BE2C (cell line): ENCODE measurements around the gene ANGPTL2.

Experiments
- DNase-seq: peaks from one replicate; pipeline ENCODE4 v3.0.0-alpha.2; 2020
- H3K27me3 ChIP-seq: fragments of 250-450 bp; sonication (Bioruptor Pico); 2 replicates; pipeline ENCODE4 v1.5.1; 2020; ENCODE audit warnings: mild to moderate bottlenecking
- H3K36me3 ChIP-seq: fragments of 250-450 bp; sonication (Bioruptor Pico); 2 replicates; pipeline ENCODE4 v1.5.1; 2020; ENCODE audit warnings: mild to moderate bottlenecking
- H3K4me1 ChIP-seq: fragments of 250-450 bp; sonication (Bioruptor Pico); 2 replicates; pipeline ENCODE4 v1.5.1; 2020
- H3K4me3 ChIP-seq: 2 replicates; pipeline ENCODE4 v1.5.1; 2011; ENCODE audit warnings: low read depth, low read length
- H3K9me3 ChIP-seq: fragments of 250-450 bp; sonication (Bioruptor Pico); 2 replicates; pipeline ENCODE4 v1.5.1; 2020
- TF ChIP-seq, protein P1 (sequence below): IDR thresholded peaks from 2 replicates; pipeline ENCODE4 v1.5.1; 2012; ENCODE audit warnings: mild to moderate bottlenecking, low read depth, low read length

ANGPTL2 gene

DNA sequence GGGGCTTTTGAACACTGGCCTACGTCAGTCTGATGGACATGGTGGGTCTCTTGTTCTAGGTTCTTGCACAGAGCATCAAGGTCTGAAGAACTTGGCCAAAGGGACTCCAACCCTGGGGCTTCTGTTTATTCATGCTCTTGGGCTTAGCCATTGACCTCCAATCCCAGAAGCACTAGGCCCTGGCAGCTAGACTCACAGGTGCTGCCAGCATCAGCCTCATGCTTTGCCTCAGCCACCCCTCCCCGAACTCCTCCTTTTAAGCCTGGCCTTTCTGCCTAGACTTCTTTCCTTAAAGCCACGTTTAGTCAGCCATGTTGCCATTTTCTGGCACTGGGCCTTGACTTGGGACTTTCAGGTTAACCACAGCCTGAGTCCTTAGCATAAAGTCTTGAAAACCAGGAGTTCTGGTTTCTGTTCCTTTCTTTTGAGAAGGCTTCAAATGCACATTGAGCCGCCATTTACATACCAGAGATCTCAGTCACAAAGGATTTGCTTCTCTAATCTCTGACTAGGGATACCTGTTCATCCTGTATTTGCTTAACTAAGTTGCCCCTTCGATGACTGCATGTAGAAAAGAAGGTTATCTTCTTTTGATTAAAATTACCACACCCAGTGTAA lies 54.7 kb downstream of the ANGPTL2 start:
- H3K9me3 ChIP-seq, result no peaks in the 10 kb centered on the region
- TF ChIP-seq, protein P1, sequence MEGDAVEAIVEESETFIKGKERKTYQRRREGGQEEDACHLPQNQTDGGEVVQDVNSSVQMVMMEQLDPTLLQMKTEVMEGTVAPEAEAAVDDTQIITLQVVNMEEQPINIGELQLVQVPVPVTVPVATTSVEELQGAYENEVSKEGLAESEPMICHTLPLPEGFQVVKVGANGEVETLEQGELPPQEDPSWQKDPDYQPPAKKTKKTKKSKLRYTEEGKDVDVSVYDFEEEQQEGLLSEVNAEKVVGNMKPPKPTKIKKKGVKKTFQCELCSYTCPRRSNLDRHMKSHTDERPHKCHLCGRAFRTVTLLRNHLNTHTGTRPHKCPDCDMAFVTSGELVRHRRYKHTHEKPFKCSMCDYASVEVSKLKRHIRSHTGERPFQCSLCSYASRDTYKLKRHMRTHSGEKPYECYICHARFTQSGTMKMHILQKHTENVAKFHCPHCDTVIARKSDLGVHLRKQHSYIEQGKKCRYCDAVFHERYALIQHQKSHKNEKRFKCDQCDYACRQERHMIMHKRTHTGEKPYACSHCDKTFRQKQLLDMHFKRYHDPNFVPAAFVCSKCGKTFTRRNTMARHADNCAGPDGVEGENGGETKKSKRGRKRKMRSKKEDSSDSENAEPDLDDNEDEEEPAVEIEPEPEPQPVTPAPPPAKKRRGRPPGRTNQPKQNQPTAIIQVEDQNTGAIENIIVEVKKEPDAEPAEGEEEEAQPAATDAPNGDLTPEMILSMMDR, result no peak
- no peaks in the 10 kb centered on the region for H3K36me3 ChIP-seq
- H3K4me3 ChIP-seq, result no peak overlapping the region
- DNase-seq, result no peak
- H3K4me1 ChIP-seq, result no peaks in the 10 kb centered on the region
- no peaks in the 10 kb centered on the region for H3K27me3 ChIP-seq

DNA sequence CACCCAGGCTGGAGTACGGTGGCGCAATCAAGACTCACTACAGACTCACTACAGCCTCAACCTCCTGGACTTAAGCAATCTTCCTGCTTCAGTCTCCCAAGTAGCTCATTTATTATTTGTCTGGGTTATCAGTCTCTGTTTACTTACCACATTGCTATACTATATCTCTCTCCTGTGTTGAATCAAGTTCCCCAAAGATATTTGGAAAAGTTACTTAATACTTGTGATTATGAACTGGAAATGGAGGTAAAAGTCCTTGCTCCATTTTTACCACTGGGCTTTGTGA lies 55.6 kb downstream of the ANGPTL2 start:
- no peaks in the 10 kb centered on the region for H3K27me3 ChIP-seq
- H3K9me3 ChIP-seq, result no peaks in the 10 kb centered on the region
- H3K4me3 ChIP-seq, result no peak overlapping the region
- TF ChIP-seq, protein P1, result no peak
- H3K36me3 ChIP-seq, result no peaks in the 10 kb centered on the region
- no peaks in the 10 kb centered on the region for H3K4me1 ChIP-seq
- DNase-seq, result no peak

DNA sequence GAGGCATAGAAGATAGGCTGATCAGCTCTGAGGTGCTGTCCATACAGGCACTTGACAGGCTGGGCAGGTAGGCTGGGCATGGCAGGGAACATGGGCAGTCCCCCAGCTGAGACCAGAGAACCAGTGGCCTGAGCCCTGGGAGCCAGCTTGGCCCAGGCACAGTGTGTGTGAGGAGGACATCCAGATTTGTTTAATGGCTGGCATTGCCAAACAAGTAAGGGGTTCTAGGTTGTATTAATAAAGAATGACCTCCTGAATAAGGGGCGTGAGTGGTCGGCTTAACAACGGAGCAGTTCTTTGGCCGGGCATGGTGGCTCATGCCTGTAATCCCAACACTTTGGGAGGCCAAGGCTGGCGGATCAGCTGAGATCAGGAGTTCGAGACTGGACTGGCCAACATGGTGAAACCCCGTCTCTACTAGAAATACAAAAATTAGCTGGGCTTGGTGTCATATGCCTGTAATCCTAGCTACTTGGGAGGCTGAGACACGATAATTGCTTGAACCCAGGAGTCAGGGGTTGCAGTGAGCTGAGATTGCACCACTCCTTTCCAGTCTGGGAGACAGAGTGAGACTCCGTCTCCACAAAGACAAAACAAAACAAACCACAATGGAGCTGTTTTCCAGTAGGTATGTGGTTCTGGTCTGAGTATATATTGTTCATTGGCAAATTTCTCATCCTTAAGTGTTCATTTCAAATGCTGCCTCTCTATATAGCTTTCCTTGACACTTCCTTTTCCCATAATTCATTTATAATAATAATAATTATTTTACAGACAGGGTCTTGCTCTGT lies 56.2 kb downstream of the ANGPTL2 start:
- H3K4me3 ChIP-seq, result no peak overlapping the region
- H3K9me3 ChIP-seq, result no peaks in the 10 kb centered on the region
- H3K4me1 ChIP-seq, result no peaks in the 10 kb centered on the region
- H3K36me3 ChIP-seq, result no peaks in the 10 kb centered on the region
- H3K27me3 ChIP-seq, result no peaks in the 10 kb centered on the region
- no peak for DNase-seq
- TF ChIP-seq, protein P1, result no peak

DNA sequence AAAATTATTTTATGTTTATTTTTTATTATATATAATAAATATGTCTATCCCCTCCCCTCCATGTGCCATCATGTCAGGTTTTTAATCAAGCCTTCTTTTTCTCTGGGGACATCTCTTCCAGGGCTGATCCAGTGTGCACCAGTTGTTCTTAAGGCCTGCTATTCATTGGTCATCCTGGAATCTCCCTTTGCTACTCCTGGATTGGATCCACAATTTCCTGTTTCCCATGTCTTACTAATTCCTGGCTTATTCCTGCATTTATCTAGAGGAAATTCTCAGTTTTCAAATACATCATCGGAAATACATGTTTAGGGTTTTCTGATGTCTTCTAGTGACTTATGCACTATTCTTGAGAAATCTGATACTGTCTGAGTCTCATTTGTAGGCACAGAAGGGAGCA lies 56.8 kb downstream of the ANGPTL2 start:
- Histone ChIP-seq H3K9me3 (no peaks in the 10 kb centered on the region), H3K4me3 (no peak overlapping the region), H3K4me1 (no peaks in the 10 kb centered on the region), H3K27me3 (no peaks in the 10 kb centered on the region), H3K36me3 (no peaks in the 10 kb centered on the region)
- DNase-seq, result no peak
- TF ChIP-seq, protein P1, result no peak

DNA sequence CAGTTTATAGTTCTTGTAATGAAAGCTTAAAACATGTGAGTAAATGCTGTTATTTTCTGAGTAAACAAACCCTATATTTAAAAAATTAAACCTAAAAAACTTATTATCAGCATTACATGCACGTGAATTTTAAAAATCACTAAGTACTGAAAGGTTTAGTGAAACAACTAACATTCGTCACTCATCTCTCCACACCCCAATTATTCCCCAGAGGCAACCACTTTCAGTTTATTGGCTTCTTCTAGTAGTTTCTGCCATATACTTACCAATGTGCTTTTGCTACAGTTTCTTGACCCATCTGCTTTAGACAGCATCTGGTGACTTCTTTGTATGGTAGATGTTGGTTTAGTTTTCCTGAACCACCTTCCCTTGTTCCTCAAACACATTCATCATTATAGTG lies 58.1 kb downstream of the ANGPTL2 start:
- DNase-seq, result no peak
- TF ChIP-seq, protein P1, result no peak
- H3K27me3 ChIP-seq, result no peaks in the 10 kb centered on the region
- H3K36me3 ChIP-seq, result no peaks in the 10 kb centered on the region
- H3K9me3 ChIP-seq, result no peaks in the 10 kb centered on the region
- H3K4me1 ChIP-seq, result no peaks in the 10 kb centered on the region
- H3K4me3 ChIP-seq, result no peak overlapping the region

DNA sequence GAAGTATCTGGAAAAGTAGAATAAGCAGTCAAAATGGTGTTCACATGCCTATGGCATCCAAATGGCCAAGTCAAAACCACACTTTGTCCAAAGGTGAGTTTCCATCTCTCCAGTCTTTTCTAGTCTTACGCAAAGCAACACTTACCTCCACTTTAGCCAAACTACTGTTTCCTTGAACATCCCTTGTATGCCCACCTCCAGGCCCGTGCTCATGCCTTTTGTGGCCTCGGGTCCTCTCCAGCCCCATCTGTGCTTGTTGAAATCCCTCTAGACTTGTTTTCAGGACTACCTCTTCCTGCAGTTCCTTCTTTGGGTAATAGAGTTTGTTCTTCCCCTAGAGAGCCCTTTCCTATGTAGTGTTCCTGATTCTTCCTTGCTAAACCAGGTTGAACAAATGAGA lies 61.0 kb downstream of the ANGPTL2 start:
- Histone ChIP-seq H3K9me3 (no peaks in the 10 kb centered on the region), H3K4me3 (no peak overlapping the region), H3K27me3 (no peaks in the 10 kb centered on the region), H3K36me3 (no peaks in the 10 kb centered on the region), H3K4me1 (no peaks in the 10 kb centered on the region)
- TF ChIP-seq, protein P1, result no peak
- no peak for DNase-seq
